Cerebellar cortex (tissue), 1 donor: ENCODE measurements around the gene FBXW7.

Experiments used
- DNase-seq: peaks from one replicate; pipeline ENCODE4 v3.0.0-alpha.2; 2015; ENCODE audit warnings: low spot score

The FBXW7 gene

DNA sequence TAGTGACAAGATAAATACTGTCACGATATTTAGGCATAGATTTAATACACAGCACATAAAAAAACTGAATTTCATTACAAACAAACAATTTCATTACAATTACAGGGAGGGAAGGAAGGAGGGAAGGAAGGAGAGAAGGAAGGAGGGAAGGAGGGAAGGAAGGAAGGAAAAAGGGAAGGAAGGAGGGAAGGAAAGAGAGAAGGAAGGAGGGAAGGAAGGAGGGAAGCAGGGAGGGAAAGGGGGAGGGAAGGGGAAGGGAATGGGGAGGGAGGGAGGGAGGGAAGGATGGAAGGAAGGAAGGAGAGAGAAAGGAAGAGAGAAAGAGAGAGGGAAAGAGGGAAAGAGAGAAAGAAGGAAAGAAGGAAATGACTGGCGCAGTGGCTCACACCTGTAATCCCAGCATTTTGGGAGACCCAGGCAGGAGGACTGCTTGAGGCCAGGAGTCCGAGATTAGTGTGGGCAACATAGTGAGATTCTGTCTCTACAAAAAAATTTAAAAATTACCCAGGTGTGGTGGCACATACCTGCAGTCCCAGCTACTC, 64.6 kb downstream of the FBXW7 start:
- DNase-seq, result no peak

DNA sequence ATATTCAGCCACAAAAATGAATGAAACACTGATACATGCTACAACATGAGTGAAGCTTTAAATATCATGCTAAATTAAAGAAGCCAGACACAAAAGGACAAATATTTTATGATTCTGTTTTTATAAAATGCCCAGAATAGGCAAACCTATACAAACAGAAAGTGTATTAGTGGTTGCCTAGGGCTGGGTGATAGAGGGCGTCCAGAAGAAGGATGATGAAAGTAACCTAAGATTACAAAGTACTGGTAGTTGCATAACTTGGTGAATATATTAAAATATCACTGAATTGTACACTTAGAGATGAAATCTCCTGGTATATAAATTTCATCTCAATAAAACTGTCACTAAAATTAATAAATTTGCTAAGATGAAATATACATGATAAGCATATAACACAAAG, 67.5 kb downstream of the FBXW7 start:
- no peak for DNase-seq

DNA sequence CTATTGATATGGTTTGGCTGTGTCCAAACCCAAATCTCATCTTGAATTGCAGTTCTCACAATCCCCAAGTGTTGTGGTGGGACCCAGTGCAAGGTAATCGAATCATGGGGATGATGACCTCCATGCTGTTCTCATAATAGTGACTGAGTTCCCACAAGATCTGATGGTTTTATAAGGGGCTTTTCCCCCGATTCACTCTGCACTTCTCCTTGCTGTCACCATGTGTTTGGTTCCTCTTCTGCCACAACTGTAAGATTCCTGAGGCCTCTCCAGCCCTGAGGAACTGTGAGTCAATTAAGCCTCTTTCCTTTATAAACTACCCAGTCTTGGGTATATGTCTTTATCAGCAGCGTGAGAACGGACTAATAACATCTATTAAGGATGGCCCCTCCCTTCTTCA, 68.8 kb downstream of the FBXW7 start:
- no peak for DNase-seq

GRCh38 chr4:152464030-152464823, 71.7 kb downstream of the FBXW7 start:
- DNase-seq, result no peak

DNA sequence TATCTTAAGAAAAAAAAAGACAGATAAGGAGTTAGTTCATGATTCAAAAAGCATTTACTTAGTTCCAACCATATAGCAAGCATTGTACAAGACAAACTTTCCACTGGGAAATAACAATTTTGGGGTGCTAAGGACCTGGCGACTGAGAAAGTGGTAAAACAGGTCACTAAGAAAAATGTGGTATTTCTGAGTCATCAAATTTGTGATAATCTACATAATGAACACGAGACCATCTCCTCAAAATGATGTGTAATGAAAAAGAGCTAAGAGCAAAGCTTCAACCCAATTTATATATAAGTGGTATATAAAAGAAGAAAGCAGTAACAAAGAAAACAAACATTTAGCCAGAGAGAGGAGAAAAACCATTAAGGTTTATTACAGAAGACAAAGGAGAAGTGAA, 72.3 kb downstream of the FBXW7 start:
- DNase-seq, result no peak

GRCh38 chr4:152462695-152463094, 73.2 kb downstream of the FBXW7 start:
- DNase-seq, result no peak

- DNase-seq, result no peak
Observed at GRCh38 chr4:152462047-152462446, 73.8 kb downstream of the FBXW7 start.

- no peak for DNase-seq
Observed at GRCh38 chr4:152460488-152460887, 75.4 kb downstream of the FBXW7 start.

GRCh38 chr4:152459326-152459725, 76.6 kb downstream of the FBXW7 start:
- no peak for DNase-seq

DNA sequence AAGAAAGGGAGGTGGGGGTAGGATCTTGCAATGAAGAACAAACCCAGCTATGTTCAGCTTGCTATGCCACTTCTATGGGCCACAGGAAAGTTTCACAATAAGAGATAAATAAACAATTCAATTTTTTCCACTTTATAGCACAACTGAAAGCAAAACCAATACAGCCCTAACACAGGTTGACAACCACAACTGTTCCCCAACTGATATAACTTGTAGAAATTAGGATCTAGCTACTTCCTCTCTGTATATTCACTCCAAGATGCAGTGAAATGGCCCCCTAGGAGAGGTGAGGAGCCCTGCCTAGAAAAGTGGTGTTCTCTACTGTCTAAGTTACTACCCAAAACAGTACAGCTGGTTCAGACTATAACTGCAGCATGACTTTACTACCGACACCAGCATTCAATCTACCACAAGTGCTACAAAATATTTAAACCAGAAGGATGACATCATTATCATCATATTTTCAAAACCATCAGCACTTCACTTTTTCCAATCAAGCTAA, 77.0 kb downstream of the FBXW7 start:
- no peak for DNase-seq

DNA sequence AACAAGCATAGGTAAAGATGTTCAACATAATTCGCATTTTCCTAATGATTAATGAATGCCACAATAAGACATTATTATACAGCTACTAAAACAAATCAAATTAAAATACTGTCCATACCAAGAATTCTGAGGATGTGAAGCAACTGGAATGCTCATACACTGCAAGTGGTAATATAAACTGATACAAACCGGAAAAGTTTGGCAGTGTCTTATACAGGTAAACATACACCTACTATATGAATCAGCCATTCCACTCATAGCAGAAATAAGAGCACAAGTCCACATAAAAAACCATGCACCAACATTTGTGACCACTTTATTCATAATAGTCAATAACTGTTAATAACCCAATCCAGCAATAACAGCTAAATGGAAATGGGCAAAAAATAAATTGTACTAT, 79.3 kb downstream of the FBXW7 start:
- no peak for DNase-seq

DNA sequence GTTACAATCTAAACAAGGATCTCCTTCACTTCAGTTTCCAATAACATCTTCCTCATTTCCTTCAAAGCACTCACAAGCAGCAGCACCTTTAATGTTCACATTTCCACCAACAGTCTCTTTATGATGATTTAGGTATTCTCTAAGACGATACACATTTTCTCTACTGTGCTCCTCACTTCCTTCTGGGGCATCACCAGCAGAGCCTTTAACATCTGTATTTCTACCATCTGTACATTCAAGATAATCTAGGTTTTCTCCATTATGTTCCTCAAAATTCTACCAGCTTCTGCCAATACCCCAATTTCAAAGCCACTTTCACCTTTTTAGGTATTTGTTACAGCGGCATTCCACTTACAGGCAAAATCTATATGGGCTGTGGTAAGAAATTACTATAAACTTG, 80.6 kb downstream of the FBXW7 start:
- DNase-seq, result no peak

DNA sequence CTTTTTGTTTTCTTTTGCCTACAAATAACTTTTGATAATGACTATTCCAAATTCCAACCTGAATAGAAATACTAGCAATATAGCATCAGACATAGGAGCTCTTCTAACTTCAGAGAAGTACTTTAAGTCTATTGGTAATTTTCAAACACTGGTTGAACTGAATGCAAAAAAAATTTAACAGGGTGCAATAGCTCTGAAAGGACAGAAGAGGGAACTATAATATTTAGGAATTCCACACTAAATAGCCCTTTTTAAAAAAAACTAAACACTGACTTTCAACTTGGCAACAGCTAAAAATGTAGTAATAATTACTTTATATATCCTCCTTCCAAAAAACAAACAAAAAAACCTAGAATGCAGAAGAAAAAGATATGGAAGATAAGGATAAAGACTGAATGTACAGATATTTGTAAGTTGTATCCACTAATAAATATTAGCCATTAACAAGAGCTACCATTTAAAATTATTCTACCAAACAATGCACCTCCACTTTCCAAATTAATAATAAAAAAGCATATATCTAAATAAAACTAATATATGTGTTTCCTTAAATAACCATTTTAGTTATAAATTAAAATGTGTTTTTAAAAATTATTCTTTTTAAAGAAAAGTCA, 81.4 kb downstream of the FBXW7 start:
- peak; percentile 29 for DNase-seq

DNA sequence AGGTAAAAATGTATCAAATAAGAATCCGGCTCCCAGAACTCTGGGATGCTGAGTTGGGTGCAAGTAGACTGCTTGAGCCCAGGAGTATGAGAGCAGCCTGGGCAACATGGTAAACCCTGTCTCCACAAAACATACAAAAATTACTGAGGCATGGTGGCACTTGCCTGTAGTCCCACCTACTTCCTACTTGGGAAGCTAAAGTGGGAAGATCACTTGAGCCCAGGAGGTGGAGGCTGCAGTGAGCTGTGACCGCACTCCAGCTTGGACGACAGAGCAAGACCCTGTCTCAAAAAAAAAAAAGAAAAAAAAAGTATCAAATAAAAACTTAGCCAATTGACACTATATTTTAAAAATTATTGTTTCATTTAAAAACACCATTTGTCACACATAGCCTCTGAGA, 84.4 kb downstream of the FBXW7 start:
- no peak for DNase-seq

- no peak for DNase-seq
Observed at GRCh38 chr4:152448854-152449253, 87.0 kb downstream of the FBXW7 start.

- DNase-seq, result no peak
Observed at GRCh38 chr4:152448038-152448707, 87.7 kb downstream of the FBXW7 start.

GRCh38 chr4:152443859-152444258, 92.0 kb downstream of the FBXW7 start:
- no peak for DNase-seq

- DNase-seq, result no peak
Observed at GRCh38 chr4:152437561-152437960, 98.3 kb downstream of the FBXW7 start.

- DNase-seq, result no peak
Observed at GRCh38 chr4:152436384-152436783, 99.5 kb downstream of the FBXW7 start.

DNA sequence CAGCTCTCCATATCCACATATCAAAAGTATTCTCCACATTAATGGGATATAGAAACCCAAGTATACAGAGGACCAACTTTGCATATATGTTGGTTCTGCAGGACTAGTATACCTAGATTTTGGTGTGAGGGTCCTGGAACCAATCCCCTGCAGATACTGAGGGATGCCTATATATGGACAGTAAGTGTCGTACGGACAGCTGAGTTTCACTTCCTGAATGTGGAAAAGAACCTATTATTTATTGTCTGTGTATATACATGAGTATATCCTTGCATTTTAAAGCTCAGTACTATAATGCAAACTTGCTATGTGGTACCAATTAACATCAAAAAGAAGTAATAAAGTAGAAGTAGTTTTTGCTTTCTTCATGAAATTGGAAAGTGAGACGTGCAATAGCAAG, 101.9 kb downstream of the FBXW7 start:
- no peak for DNase-seq

- DNase-seq, result no peak
Observed at GRCh38 chr4:152431784-152432183, 104.1 kb downstream of the FBXW7 start.

DNA sequence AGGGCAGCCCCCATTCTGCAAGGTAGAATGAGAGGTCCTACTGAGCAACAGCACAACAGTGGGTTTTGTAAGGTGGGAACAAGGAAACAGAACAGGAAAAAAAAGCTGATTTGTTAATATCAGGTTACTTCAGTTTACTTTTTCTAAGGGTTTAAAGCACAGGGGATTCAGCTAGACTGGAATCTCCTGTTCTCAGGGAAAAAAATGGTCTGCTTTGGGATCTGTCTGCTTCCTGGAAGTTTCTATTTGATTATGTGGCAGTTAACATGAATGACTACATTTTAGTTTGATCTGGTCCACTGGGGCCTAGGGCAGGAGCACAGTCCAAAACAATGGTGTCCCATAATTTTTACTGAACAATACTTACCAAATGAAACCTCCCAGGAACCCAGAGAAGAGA, 104.6 kb downstream of the FBXW7 start:
- DNase-seq, result no peak

GRCh38 chr4:152430507-152430906, 105.4 kb downstream of the FBXW7 start:
- no peak for DNase-seq
